Thyroid gland (tissue), 4 donors: ENCODE results near the gene AP1B1. TPM values are rescaled to one million over a fixed set of nuclear protein-coding genes. Genes with fewer than 3 reads are reported as not detected.
A peak's percentile ranks its signal among the peaks of the same experiment; 100 is the strongest.

Experiments
- DNase-seq, 2 donors: peaks; one replicate each; pipeline ENCODE4 v3.0.0-alpha.2; 2019
- H3K27ac ChIP-seq, 3 donors: fragments of 200-600 bp; sonication (generic); 1 replicate in 2 of 3; 2 replicates in 1 of 3; pipeline ENCODE4 v1.5.1; 2016 to 2019; ENCODE audit warnings: mild to moderate bottlenecking in 1 of 3, moderate library complexity in 1 of 3
- H3K27me3 ChIP-seq: fragments of 200-600 bp; sonication (generic); one replicate; pipeline ENCODE4 v1.5.1; 2019
- H3K36me3 ChIP-seq, 2 donors: fragments of 200-600 bp; sonication (generic); one replicate each; pipeline ENCODE4 v1.5.1; 2016 to 2019
- H3K4me1 ChIP-seq, 2 donors: fragments of 200-600 bp; sonication (generic); one replicate each; pipeline ENCODE4 v1.5.1; 2017 to 2019
- H3K4me3 ChIP-seq, 3 donors: fragments of 200-600 bp; sonication (generic); replicated peaks in 1 of 3; 1 replicate in 2 of 3; 2 replicates in 1 of 3; pipeline ENCODE4 v1.5.1; 2016; ENCODE audit warnings: mild to moderate bottlenecking in 1 of 3
- H3K9me3 ChIP-seq: fragments of 200-600 bp; sonication (generic); one replicate; pipeline ENCODE4 v1.5.1; 2017
- POLR2A ChIP-seq, 2 donors: fragments of 450-650 bp; IDR thresholded peaks; one replicate each; pipeline ENCODE4 v1.6.1; 2017; ENCODE audit warnings: antibody characterized with exemption in 2 of 2, mild to moderate bottlenecking in 2 of 2, moderate library complexity in 1 of 2
- WGBS, 2 donors: methylation state at CpG; one replicate each; pipeline ENCODE4 v1.1.5; 2017; 5-methylcytosine and 5-hydroxymethylcytosine counted together
- intact Hi-C: fragments of 100-400 bp; cut with DNase I; formaldehyde crosslinking; loops from one replicate; pipeline ENCODE4 v1.15.1; 2023
- total RNA-seq, 4 donors: library from RNA; depleted of rRNA; stranded (reverse); fragments of >200 nt; gene quantifications; one replicate each; pipeline ENCODE4 v1.2.3, GENCODE V29; 2016
- TF ChIP-seq, protein P1 (sequence below), 6 experiments: fragments of 200-600 bp in 3 of 6; fragments of 450-650 bp in 3 of 6; sonication (generic) in 3 of 6; IDR thresholded peaks; one replicate each; pipeline ENCODE4 v1.5.1; 2016 to 2019; ENCODE audit warnings: antibody characterized with exemption in 6 of 6, mild to moderate bottlenecking in 2 of 6, inconsistent platforms in 1 of 6, moderate library complexity in 1 of 6

The AP1B1 gene
- total RNA-seq, 4 donors from 2014 or later, result 45.0 to 103 (median 91.4) TPM

DNA sequence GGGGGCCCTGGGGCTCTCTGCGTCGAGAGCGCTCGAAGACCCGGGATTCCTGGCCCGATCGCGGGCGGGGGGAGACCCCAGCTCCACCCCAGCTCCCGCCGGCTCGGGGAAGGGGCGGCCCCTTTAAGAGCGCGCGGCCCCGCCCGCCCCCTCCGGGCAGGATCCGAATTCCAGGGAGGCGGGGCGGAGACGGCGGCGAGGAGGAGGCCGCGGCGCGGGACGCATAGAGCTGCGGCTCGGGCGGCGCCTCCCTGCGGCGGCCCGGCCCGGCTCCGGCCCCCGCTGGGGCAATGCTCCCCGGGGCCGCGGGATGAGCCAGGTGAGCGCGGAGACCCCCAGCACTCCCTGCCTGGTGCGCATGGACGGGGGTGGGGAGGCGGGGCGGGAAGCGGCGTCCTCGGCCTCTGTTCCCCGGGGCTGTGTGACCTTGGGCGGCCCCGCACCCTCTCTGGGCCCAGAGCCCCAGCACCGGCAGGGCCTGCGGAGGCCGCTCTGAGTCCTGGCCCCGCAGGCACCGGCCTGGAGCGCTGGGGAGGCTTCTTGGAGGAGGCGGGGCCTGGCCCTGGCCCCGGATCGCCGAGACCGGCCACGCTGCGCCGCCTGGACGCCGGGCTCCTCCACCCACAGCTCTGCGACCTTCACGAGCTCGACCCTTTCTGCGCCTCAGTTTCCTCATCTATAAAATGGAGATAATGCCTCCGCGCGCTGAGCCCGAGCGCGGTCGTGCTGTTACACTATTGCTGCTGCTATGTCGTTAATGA lies 81.4 kb downstream of the AP1B1 start:
- no peaks in the 10 kb centered on the region for H3K36me3 ChIP-seq
- H3K27me3 ChIP-seq, result no peaks in the 10 kb centered on the region
- peak; percentile 82 to 85 for DNase-seq
- 22% methylated on average over 12 of the region's 83 CpGs; no CpG with 5 or more reads in 1 of the 2 donors for whole genome bisulfite sequencing, 2 donors
- peaks cover 12 to 54% of the 10 kb centered on the region in 2 donors for H3K4me1 ChIP-seq
- no peaks in the 10 kb centered on the region for H3K9me3 ChIP-seq
- peak overlapping the region; percentile 75 to 99 (median 78) for H3K4me3 ChIP-seq
- peak in 1 of 2 donors; percentile 59 for TF ChIP-seq POLR2A (IDR thresholded peaks at IDR 0.05)
- TF ChIP-seq, protein P1, sequence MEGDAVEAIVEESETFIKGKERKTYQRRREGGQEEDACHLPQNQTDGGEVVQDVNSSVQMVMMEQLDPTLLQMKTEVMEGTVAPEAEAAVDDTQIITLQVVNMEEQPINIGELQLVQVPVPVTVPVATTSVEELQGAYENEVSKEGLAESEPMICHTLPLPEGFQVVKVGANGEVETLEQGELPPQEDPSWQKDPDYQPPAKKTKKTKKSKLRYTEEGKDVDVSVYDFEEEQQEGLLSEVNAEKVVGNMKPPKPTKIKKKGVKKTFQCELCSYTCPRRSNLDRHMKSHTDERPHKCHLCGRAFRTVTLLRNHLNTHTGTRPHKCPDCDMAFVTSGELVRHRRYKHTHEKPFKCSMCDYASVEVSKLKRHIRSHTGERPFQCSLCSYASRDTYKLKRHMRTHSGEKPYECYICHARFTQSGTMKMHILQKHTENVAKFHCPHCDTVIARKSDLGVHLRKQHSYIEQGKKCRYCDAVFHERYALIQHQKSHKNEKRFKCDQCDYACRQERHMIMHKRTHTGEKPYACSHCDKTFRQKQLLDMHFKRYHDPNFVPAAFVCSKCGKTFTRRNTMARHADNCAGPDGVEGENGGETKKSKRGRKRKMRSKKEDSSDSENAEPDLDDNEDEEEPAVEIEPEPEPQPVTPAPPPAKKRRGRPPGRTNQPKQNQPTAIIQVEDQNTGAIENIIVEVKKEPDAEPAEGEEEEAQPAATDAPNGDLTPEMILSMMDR (IDR thresholded peaks at IDR 0.05), result peak in 1 of 6 experiments; percentile 17
- H3K27ac ChIP-seq, result peak overlapping the region; percentile 56 to 78 (median 74)
- intact Hi-C loops, result loop anchor here (5.0 kb wide), 1 partner anchor 35 kb away; no protein-coding TSS in a partner anchor

DNA sequence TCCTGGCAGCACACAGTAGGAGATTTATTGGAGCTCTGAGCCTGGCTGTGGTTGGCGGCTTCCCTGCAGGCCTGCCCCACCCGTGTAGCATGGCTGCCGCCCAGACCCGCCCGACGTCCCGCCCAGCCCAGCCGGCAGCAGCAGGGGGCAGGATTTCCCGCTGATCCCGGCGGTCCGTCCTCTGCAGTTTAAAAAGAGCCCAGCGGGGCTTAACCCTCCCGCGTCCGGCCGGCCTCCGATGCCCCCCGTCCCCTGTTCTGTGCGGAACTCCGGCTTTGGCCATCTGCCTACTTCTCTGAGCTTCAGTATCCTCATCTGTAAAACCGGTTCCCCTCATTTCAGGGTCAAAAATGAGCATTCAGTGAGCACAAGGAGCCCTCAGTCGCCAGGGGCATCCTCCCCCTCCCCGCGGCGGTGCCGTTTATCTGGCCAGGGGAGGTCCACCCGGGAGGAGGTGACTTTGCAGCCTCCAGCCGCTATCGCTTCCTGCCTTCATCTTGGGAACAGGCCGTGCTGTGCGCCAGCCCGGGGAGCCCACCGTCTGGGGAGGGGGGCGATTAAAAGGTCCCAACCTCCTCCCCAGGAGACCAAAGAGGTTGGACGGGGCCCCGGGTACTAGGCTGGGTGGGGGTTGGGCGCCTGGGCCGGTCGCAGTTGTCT lies 82.1 kb downstream of the AP1B1 start, which contains the start of gene GAS2L1:
GAS2L1 (plus strand) TSS at position 476 of the 660 bp plus-strand sequence. CDS start 1,456 bp downstream, outside the sequence.
- no peak for TF ChIP-seq POLR2A (IDR thresholded peaks at IDR 0.05)
- TF ChIP-seq, protein P1 (IDR thresholded peaks at IDR 0.05), result peak; percentile 29 to 64 (median 50)
- Histone ChIP-seq H3K36me3 (no peaks in the 10 kb centered on the region), H3K4me1 (peaks cover 7 to 47% of the 10 kb centered on the region in 2 donors), H3K4me3 (peak within 1 kb of the TSS; percentile 75 to 99 (median 78)), H3K27ac (peak within 1 kb of the TSS; percentile 56 to 78 (median 74)), H3K27me3 (no peaks in the 10 kb centered on the region), H3K9me3 (no peaks in the 10 kb centered on the region)
- DNase-seq, result peak; percentile 78 to 81
- 0 to 2% methylated on average over 13 to 20 of the region's 40 CpGs for WGBS, 2 donors
- intact Hi-C loops, result loop anchor here (5.0 kb wide), 1 partner anchor 34 kb away; no protein-coding TSS in a partner anchor

GRCh38 chr22:29305836-29306174 lies 82.6 kb downstream of the AP1B1 start:
- TF ChIP-seq, protein P1 (IDR thresholded peaks at IDR 0.05), result no peak
- TF ChIP-seq POLR2A (IDR thresholded peaks at IDR 0.05), result no peak
- peak in 1 of 2 donors; percentile 65 for DNase-seq
- Histone ChIP-seq H3K4me1 (peaks cover 5 to 42% of the 10 kb centered on the region in 2 donors), H3K27ac (peak overlapping the region; percentile 56 to 78 (median 74)), H3K27me3 (no peaks in the 10 kb centered on the region), H3K4me3 (peak overlapping the region in 1 of 3 donors; percentile 99), H3K9me3 (no peaks in the 10 kb centered on the region), H3K36me3 (peaks cover 0 to 2% of the 10 kb centered on the region in 2 donors)
- whole genome bisulfite sequencing, 2 donors, result 39 to 44% methylated on average over 7 of the region's 7 CpGs
- intact Hi-C loops, result loop anchor here (5.0 kb wide), 1 partner anchor 34 kb away; no protein-coding TSS in a partner anchor

GRCh38 chr22:29302681-29303465 lies 85.5 kb downstream of the AP1B1 start:
- intact Hi-C loops, result no loop called here
- Histone ChIP-seq H3K9me3 (no peaks in the 10 kb centered on the region), H3K4me3 (no peak overlapping the region), H3K36me3 (peaks cover 26 to 29% of the 10 kb centered on the region in 2 donors), H3K27me3 (no peaks in the 10 kb centered on the region), H3K27ac (peak overlapping the region in 2 of 3 donors; percentile 8 to 33), H3K4me1 (peaks cover 1 to 16% of the 10 kb centered on the region in 2 donors)
- TF ChIP-seq, protein P1 (IDR thresholded peaks at IDR 0.05), result peak in 2 of 6 experiments; percentile 3 to 26
- no peak for TF ChIP-seq POLR2A (IDR thresholded peaks at IDR 0.05)
- WGBS, 2 donors, result 45 to 53% methylated on average over 8 to 11 of the region's 13 CpGs
- DNase-seq, result peak; percentile 64 to 82
